IPS DF 6.9 (cell line): ENCODE results near the gene CYSLTR2.

ENCODE experiments used
- DNase-seq: peaks from one replicate; pipeline ENCODE4 v3.0.0-alpha.2; 2013; ENCODE audit warnings: low read depth, low spot score
- H3K27ac ChIP-seq: one replicate; pipeline ENCODE4 v1.5.1; 2013; ENCODE audit warnings: low read length, control low read depth
- H3K27me3 ChIP-seq: 2 replicates; pipeline ENCODE4 v1.6.1; 2013; ENCODE audit warnings: mild to moderate bottlenecking, low read length; ENCODE audit not compliant: control insufficient read depth, insufficient read depth
- H3K36me3 ChIP-seq: 2 replicates; pipeline ENCODE4 v1.6.1; 2013; ENCODE audit warnings: low read length; ENCODE audit not compliant: control insufficient read depth, insufficient read depth
- H3K4me1 ChIP-seq: 2 replicates; pipeline ENCODE4 v1.6.1; 2013; ENCODE audit warnings: low read length; ENCODE audit not compliant: control insufficient read depth, insufficient read depth
- H3K4me3 ChIP-seq: 2 replicates; pipeline ENCODE4 v1.5.1; 2013; ENCODE audit warnings: mild to moderate bottlenecking, low read length
- H3K9me3 ChIP-seq: 2 replicates; pipeline ENCODE4 v1.6.1; 2013; ENCODE audit warnings: low read length, inconsistent platforms; ENCODE audit not compliant: control insufficient read depth, insufficient read depth
- WGBS: extraction: QIAGEN DNeasy Blood & Tissue Kit; methylation state at CpG from one replicate; pipeline ENCODE4 v1.1.7; 2013; ENCODE audit warnings: mixed read lengths, missing lambda C conversion rate; ENCODE audit not compliant: insufficient read length, insufficient coverage; 5-methylcytosine and 5-hydroxymethylcytosine counted together

CYSLTR2 gene

DNA sequence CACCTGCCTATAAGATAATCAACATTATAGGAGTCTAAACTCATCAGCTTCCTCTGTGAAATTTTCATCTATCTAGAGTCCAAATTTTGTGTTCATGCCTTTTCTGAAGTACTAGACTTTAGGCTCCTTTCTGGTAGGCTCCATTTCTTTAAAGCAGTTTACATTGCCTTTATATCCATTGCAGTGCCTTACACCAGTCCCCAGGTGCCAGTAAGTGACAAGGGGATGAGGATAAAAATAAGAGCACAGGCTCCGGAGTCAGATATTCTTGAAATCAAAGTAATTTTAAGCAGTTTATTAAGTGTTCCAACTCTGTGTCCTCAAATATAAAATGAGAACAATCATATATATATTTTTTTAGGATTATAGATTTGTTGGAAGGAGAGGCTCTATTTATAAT lies 10.6 kb upstream of the CYSLTR2 start:
- Histone ChIP-seq H3K36me3 (no peaks in the 10 kb centered on the region), H3K9me3 (no peaks in the 10 kb centered on the region), H3K27me3 (no peaks in the 10 kb centered on the region), H3K4me1 (no peaks in the 10 kb centered on the region), H3K27ac (no peak overlapping the region), H3K4me3 (no peak overlapping the region)
- WGBS = no CpG with 5 or more reads among the region's 1 CpG
- no peak for DNase-seq

DNA sequence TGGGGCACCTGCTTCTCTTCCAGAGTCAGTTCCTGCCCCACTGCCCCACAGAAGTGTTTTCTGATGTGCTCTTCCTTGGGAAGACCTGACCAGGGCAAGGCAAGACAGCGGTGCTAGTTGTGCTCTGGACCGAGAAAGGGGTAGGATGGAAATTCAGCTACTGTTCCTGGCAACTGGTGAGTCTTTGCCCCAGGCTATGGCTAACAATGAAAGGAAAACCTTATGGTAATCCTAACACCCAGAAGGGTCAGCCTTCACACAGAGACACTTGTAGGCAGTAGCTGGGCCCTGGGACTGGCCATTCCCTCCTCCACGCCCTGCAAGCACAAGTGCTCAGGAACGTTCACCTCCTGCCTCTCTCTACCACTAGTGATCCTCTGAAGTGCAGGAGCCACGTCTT lies 9.6 kb upstream of the CYSLTR2 start:
- H3K27ac ChIP-seq = no peak overlapping the region
- H3K4me1 ChIP-seq = no peaks in the 10 kb centered on the region
- no peaks in the 10 kb centered on the region for H3K27me3 ChIP-seq
- no peaks in the 10 kb centered on the region for H3K36me3 ChIP-seq
- H3K9me3 ChIP-seq = no peaks in the 10 kb centered on the region
- WGBS = no CpG with 5 or more reads among the region's 5 CpGs
- H3K4me3 ChIP-seq = no peak overlapping the region
- DNase-seq = no peak

DNA sequence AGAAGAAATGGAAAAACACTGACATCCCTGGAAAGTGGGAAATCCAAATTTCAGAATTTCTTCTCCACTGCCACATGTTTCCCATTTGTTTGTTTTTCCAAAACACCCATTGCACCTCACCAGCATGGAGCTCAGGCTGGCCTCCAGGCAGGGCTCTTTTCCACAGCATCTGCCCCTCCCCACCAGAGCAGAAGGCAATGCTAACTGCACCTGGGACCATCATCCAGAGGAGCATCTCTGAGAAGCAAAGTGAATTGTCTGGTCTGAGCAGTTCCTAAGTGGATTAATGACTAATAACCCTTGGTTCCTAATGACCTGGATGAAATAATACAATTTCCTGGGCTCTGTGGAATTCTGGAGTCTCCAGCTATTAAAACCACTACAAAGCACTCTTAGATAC lies 8.8 kb upstream of the CYSLTR2 start:
- no peaks in the 10 kb centered on the region for H3K9me3 ChIP-seq
- no peaks in the 10 kb centered on the region for H3K27me3 ChIP-seq
- no peaks in the 10 kb centered on the region for H3K36me3 ChIP-seq
- no peak overlapping the region for H3K27ac ChIP-seq
- no peak for DNase-seq
- H3K4me3 ChIP-seq = no peak overlapping the region
- no peaks in the 10 kb centered on the region for H3K4me1 ChIP-seq

DNA sequence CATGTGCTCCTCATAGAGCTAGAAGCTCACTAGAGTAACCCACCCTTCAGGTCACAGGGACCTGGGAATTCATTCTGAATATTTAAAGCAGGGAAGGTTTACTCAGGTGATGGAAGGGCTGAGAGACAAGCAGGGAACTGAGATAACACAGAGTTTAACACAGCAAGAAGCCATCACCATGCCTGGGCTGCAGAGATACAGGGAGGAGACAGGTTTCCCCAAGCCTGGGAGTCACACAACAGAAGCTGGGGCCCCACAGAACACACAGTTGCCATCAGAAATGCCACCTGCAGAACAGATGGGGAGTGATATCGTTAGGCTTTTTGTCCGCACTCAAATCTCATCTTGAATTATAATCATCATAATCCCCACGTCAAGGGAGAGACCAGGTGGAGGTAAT lies 7.9 kb upstream of the CYSLTR2 start:
- Histone ChIP-seq H3K36me3 (no peaks in the 10 kb centered on the region), H3K27ac (no peak overlapping the region), H3K9me3 (no peaks in the 10 kb centered on the region), H3K4me1 (no peaks in the 10 kb centered on the region), H3K27me3 (no peaks in the 10 kb centered on the region), H3K4me3 (no peak overlapping the region)
- no CpG with 5 or more reads among the region's 3 CpGs for WGBS
- no peak for DNase-seq

DNA sequence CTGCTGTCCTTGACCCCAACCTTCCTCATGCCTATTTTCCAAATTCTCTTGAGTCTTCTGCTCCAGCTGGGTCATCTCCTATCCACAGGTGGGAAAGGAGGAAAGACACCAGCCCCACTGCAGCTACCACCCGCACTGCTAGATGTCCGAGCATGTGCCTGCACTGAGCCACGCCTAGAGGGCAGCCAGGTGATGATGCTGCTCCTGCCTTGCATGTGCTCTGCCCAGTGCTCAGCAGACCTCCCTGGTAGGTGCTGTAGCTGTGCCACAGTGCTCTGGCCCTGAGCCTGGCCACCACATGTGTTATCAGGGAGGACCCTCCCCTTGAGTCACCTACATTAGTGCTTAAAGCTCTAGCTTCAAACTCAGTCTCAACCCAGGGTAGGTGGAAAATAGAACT lies 6.9 kb upstream of the CYSLTR2 start:
- no peak overlapping the region for H3K27ac ChIP-seq
- no peaks in the 10 kb centered on the region for H3K27me3 ChIP-seq
- no peaks in the 10 kb centered on the region for H3K36me3 ChIP-seq
- no CpG with 5 or more reads among the region's 3 CpGs for WGBS
- H3K9me3 ChIP-seq = no peaks in the 10 kb centered on the region
- no peak for DNase-seq
- H3K4me1 ChIP-seq = no peaks in the 10 kb centered on the region
- no peak overlapping the region for H3K4me3 ChIP-seq

DNA sequence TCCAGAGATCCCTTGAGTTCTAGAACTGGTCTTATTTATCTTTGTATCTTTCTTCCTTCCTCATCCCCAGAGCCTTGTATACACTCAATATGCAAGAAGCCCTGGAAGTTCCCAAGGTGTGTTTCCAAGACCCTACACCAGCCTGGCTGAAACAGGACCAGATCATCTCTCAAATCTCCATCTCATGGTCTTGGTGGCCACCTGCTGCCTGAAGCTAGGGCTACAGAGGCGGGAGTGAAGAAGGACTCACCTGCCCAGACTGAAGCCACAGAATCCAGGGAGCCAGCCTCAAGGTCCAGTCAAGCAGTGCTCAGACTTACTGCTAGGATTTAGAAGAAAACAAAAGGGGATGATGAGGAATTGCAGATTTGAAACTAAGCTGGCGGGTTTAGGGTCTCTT lies 6.1 kb upstream of the CYSLTR2 start:
- no peaks in the 10 kb centered on the region for H3K27me3 ChIP-seq
- no peak for DNase-seq
- WGBS = no CpG with 5 or more reads among the region's 2 CpGs
- no peak overlapping the region for H3K4me3 ChIP-seq
- H3K9me3 ChIP-seq = no peaks in the 10 kb centered on the region
- H3K4me1 ChIP-seq = no peaks in the 10 kb centered on the region
- H3K36me3 ChIP-seq = no peaks in the 10 kb centered on the region
- no peak overlapping the region for H3K27ac ChIP-seq

DNA sequence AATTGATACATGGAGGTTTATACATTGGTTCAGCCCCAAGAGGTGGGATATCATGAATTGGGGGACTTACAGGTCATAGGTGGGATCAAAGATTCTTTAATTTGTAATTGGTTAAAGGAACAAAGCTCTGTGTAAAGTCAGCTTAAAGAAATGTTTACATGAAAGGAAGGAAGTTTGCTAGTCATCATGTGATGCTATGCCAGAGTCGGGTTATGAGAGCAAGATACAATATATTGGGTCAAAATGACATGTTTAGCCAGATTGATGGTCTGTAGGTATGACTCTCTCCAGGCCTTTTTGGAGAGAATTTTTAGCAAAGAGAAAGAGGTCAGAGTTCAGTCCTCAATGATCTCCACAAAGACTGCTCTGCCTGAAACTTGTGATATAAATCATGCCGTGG lies 5.3 kb upstream of the CYSLTR2 start:
- no CpG with 5 or more reads among the region's 2 CpGs for WGBS
- Histone ChIP-seq H3K27ac (no peak overlapping the region), H3K36me3 (no peaks in the 10 kb centered on the region), H3K27me3 (no peaks in the 10 kb centered on the region), H3K4me3 (no peak overlapping the region), H3K9me3 (no peaks in the 10 kb centered on the region), H3K4me1 (no peaks in the 10 kb centered on the region)
- no peak for DNase-seq

DNA sequence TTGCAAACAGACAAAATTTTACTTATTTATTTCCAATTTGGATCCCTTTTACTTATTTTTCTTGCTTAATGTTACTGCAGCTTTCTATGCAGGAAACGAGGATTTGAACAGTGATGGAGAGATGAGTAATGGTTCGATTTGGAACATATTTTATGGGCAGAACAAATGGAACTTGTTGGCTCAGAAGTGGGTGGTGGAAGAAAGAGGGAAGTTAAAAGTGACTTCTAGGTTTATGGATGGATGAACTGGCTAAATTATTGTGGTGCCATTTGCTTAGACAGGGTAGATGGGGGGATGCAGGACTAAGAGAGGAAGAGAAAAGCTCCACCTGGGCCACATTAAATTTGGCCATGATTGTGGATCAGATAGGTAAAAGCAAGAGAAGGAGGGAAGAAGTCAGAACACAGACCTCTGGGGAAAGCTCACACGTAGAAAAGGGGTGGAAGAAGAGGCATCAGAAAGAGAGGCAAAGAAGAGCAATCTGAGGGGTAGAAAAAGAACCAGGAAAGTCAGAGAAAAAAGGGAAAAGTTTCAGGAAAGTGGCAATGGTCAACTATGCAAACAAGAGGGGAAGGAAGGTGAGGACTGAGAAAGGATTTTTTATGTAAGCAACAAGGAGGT lies 768 bp upstream of the CYSLTR2 start:
- no peak overlapping the region for H3K4me3 ChIP-seq
- H3K9me3 ChIP-seq = no peaks in the 10 kb centered on the region
- no CpG with 5 or more reads among the region's 3 CpGs for WGBS
- H3K4me1 ChIP-seq = no peaks in the 10 kb centered on the region
- no peak for DNase-seq
- H3K27me3 ChIP-seq = no peaks in the 10 kb centered on the region
- no peak overlapping the region for H3K27ac ChIP-seq
- no peaks in the 10 kb centered on the region for H3K36me3 ChIP-seq

DNA sequence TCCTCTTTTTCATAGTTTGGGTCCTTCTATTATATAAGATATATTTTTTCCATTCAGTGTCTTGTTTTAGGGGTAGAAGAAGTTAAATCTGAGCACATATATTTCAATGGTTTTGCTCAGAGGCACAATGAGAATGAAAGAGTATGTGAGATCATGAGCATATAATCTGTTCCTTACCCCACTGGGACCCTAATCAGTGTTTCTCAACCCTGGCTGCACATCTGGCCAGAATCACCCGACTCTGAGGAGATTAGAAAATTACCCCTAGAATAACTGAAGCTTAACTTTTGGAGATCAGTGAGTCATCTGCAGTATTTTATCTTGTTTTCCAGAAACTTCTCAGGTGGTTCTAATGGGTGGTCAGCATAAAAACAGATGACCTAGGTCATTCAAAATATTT lies 782 bp downstream of the CYSLTR2 start:
- H3K27me3 ChIP-seq = no peaks in the 10 kb centered on the region
- H3K9me3 ChIP-seq = no peaks in the 10 kb centered on the region
- no peak overlapping the region for H3K4me3 ChIP-seq
- no peaks in the 10 kb centered on the region for H3K36me3 ChIP-seq
- WGBS = no CpG with 5 or more reads among the region's 1 CpG
- H3K4me1 ChIP-seq = no peaks in the 10 kb centered on the region
- no peak for DNase-seq
- no peak overlapping the region for H3K27ac ChIP-seq

DNA sequence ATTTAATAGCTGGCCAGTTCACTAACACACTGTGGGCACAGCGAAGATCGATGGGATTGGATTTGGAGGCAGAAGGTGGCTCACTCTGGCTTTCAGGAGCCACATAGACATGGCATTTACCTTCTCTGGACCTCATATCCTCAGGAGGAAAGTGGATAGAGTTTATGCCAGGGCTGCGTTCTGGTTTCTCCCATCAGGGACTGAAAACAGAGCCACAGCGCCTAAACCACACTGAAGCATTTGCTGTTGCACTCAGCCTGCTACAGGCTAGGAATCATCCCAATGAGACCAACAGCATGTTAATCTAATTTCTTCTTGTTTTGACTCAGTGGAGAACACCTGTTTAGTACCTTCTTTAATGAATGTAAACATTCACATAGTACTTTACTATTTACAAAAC lies 1.6 kb downstream of the CYSLTR2 start:
- no peaks in the 10 kb centered on the region for H3K27me3 ChIP-seq
- WGBS = no CpG with 5 or more reads among the region's 4 CpGs
- no peaks in the 10 kb centered on the region for H3K4me1 ChIP-seq
- H3K27ac ChIP-seq = no peak overlapping the region
- H3K4me3 ChIP-seq = no peak overlapping the region
- DNase-seq = no peak
- no peaks in the 10 kb centered on the region for H3K9me3 ChIP-seq
- no peaks in the 10 kb centered on the region for H3K36me3 ChIP-seq

DNA sequence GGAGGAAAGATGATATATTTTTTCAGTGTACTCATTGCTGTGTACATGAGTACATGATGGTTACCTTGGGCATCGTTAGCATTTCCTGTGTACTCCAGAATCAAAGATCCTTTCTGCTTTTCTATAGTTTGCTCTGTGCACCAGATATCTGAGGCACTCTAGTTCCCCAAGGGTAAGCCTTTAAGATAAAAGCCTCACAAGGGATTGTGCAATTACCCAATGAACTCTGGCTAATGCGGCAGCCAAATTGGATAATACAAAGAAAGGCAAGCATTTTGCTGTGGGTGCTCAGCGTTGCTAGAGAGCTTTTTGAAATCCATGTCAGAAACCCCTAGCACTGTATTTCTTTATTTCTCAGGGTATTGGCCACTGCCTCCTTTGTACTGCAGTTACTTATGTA lies 2.9 kb downstream of the CYSLTR2 start:
- Histone ChIP-seq H3K4me1 (no peaks in the 10 kb centered on the region), H3K4me3 (no peak overlapping the region), H3K36me3 (no peaks in the 10 kb centered on the region), H3K27me3 (no peaks in the 10 kb centered on the region), H3K27ac (no peak overlapping the region), H3K9me3 (no peaks in the 10 kb centered on the region)
- no CpG with 5 or more reads among the region's 3 CpGs for WGBS
- no peak for DNase-seq
